ENCODE results near the gene SMARCC2.

SMARCC2 gene

DNA sequence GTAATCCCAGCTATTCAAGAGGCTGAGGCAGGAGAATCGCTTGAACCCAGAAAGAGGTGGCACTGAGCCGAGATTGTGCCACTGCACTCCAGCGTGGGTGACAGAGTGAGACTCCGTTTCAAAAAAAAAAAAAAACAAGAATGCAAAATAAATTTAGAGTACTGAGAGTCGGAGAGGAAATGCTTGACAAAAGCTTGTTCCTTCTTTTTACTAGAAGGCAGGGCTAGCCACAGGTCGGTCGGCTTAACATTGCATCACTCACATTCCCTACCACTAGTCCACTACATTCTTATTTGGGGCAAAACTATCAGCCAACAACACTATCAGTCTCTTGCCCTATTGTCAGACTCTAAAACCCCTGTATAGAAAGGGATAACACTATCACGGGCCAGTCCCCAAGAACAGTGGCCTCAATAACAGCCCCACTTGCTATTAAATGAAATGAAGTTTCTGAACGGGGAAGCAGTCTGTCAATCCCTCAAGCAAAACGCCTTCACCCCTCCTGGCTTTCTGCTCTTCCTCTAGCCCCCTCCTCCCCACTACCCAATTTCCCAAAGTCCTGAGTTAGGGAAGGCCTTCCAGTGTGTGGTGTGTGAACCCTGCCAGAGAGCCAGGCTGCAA lies 31.4 kb upstream of the SMARCC2 start:
- TF ChIP-seq EZH2phosphoT487 (IDR thresholded peaks at IDR 0.05; ENCODE audit: low read length) (no peak), EZH2 (optimal IDR thresholded peaks at IDR 0.05; ENCODE audit: low read depth, low read length) (no peak)
- TF ChIP-seq, protein P1, sequence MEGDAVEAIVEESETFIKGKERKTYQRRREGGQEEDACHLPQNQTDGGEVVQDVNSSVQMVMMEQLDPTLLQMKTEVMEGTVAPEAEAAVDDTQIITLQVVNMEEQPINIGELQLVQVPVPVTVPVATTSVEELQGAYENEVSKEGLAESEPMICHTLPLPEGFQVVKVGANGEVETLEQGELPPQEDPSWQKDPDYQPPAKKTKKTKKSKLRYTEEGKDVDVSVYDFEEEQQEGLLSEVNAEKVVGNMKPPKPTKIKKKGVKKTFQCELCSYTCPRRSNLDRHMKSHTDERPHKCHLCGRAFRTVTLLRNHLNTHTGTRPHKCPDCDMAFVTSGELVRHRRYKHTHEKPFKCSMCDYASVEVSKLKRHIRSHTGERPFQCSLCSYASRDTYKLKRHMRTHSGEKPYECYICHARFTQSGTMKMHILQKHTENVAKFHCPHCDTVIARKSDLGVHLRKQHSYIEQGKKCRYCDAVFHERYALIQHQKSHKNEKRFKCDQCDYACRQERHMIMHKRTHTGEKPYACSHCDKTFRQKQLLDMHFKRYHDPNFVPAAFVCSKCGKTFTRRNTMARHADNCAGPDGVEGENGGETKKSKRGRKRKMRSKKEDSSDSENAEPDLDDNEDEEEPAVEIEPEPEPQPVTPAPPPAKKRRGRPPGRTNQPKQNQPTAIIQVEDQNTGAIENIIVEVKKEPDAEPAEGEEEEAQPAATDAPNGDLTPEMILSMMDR (IDR thresholded peaks at IDR 0.05; ENCODE audit: low read length) = no peak

DNA sequence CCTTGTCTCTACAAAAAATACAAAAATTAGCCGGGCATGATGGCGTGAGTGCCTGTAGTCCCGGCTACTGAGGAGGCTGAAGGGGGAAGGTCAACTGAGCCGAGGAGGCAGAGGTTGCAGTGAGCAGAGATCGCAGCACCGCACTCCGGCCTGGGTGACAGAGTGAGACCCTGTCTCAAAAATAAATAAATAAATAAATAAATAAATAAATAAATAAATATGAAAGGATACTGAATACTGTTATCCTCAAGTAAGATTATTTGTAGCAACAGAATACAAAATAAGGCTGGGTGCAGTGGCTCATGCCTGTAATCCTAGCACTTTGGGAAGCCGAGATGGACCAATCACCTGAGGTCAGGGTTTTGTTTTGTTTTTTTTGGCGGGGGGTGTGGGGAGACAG lies 30.6 kb upstream of the SMARCC2 start:
- no peaks in the 10 kb centered on the region for H3K9me2 ChIP-seq (replicated peaks; ENCODE audit: insufficient read depth, low read length)
- no peaks in the 10 kb centered on the region for H3K9me3 ChIP-seq (replicated peaks; ENCODE audit: insufficient read depth, low read length)
- H3K4me3 ChIP-seq (ENCODE audit: low read length) = no peak overlapping the region
- no peak overlapping the region for H3K9ac ChIP-seq (ENCODE audit: low read length)
- no peak for DNase-seq
- no peaks in the 10 kb centered on the region for H3K27me3 ChIP-seq (replicated peaks; ENCODE audit: insufficient read depth, low read length)
- H2AFZ ChIP-seq (ENCODE audit: low read length) = no peak overlapping the region
- no peaks in the 10 kb centered on the region for H4K20me1 ChIP-seq (ENCODE audit: insufficient read depth, low read length)
- no peaks in the 10 kb centered on the region for H3K36me3 ChIP-seq (replicated peaks; ENCODE audit: insufficient read depth, low read length)
- H3K27ac ChIP-seq (ENCODE audit: low read length) = no peak overlapping the region; the same call in 1 of the 2 replicates
- peaks cover 18% of the 10 kb centered on the region for H3F3A ChIP-seq (ENCODE audit: insufficient read depth, low read length)
- TF ChIP-seq, protein P1 (IDR thresholded peaks at IDR 0.05; ENCODE audit: low read length) = no peak
- TF ChIP-seq EZH2 (optimal IDR thresholded peaks at IDR 0.05; ENCODE audit: low read depth, low read length) = no peak
- no peak for TF ChIP-seq EZH2phosphoT487 (IDR thresholded peaks at IDR 0.05; ENCODE audit: low read length)
- no peak overlapping the region; the same call in 1 of the 2 replicates for H3K4me2 ChIP-seq (ENCODE audit: low read depth, low read length)
- H3K79me2 ChIP-seq (ENCODE audit: low read length) = peaks cover 32% of the 10 kb centered on the region
- peaks cover 5% of the 10 kb centered on the region; the same call in 1 of the 2 replicates for H3K4me1 ChIP-seq (ENCODE audit: low read length)

More for the DNA sequence above, 31.4 kb upstream of the SMARCC2 start:
- Histone ChIP-seq H3K9ac (ENCODE audit: low read length) (peak overlapping the region; percentile 93), H3K9me3 (replicated peaks; ENCODE audit: insufficient read depth, low read length) (no peaks in the 10 kb centered on the region), H3K4me3 (ENCODE audit: low read length) (peak overlapping the region; percentile 94), H3K27me3 (replicated peaks; ENCODE audit: insufficient read depth, low read length) (no peaks in the 10 kb centered on the region), H3F3A (ENCODE audit: insufficient read depth, low read length) (peaks cover 18% of the 10 kb centered on the region), H3K79me2 (ENCODE audit: low read length) (peaks cover 40% of the 10 kb centered on the region), H2AFZ (ENCODE audit: low read length) (peak overlapping the region; percentile 94), H3K4me1 (ENCODE audit: low read length) (peaks cover 9% of the 10 kb centered on the region; the same call in 1 of the 2 replicates), H3K36me3 (replicated peaks; ENCODE audit: insufficient read depth, low read length) (no peaks in the 10 kb centered on the region), H3K9me2 (replicated peaks; ENCODE audit: insufficient read depth, low read length) (no peaks in the 10 kb centered on the region), H3K4me2 (ENCODE audit: low read depth, low read length) (peak overlapping the region; percentile 98), H3K27ac (ENCODE audit: low read length) (peak overlapping the region; percentile 65; the same call in 1 of the 2 replicates), H4K20me1 (ENCODE audit: insufficient read depth, low read length) (no peaks in the 10 kb centered on the region)
- peak; percentile 45 for DNase-seq

DNA sequence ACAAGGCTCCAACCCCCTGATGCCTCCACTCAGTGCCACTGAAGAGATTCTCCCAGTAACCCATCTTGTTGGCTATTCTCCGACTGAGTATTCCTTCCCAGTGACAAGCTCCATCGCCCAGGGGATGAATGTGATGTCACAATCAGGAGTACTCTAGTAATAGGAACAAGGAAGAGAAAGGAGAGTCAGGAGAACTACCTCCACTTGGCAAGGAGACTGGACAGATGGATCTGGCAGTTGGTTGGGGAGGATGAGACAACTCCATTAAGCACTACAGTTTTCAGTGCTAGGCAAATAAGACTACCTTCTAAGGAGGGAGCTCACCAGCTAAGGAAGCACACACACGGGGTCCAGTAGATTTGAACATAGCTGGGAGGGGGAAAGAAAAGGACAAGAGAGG lies 27.2 kb upstream of the SMARCC2 start:
- H2AFZ ChIP-seq (ENCODE audit: low read length) = no peak overlapping the region
- no peak overlapping the region for H3K4me3 ChIP-seq (ENCODE audit: low read length)
- no peaks in the 10 kb centered on the region for H4K20me1 ChIP-seq (ENCODE audit: insufficient read depth, low read length)
- no peak for DNase-seq
- H3K27ac ChIP-seq (ENCODE audit: low read length) = no peak overlapping the region
- no peak overlapping the region for H3K4me2 ChIP-seq (ENCODE audit: low read depth, low read length)
- H3K9ac ChIP-seq (ENCODE audit: low read length) = no peak overlapping the region
- no peaks in the 10 kb centered on the region for H3K4me1 ChIP-seq (ENCODE audit: low read length)
- H3F3A ChIP-seq (ENCODE audit: insufficient read depth, low read length) = peaks cover 9% of the 10 kb centered on the region
- H3K9me2 ChIP-seq (replicated peaks; ENCODE audit: insufficient read depth, low read length) = no peaks in the 10 kb centered on the region
- H3K36me3 ChIP-seq (replicated peaks; ENCODE audit: insufficient read depth, low read length) = peaks cover 5% of the 10 kb centered on the region; the same call in 1 of the 2 replicates
- no peaks in the 10 kb centered on the region for H3K9me3 ChIP-seq (replicated peaks; ENCODE audit: insufficient read depth, low read length)
- H3K27me3 ChIP-seq (replicated peaks; ENCODE audit: insufficient read depth, low read length) = no peaks in the 10 kb centered on the region
- peaks cover 24% of the 10 kb centered on the region for H3K79me2 ChIP-seq (ENCODE audit: low read length)
- TF ChIP-seq, protein P1 (IDR thresholded peaks at IDR 0.05; ENCODE audit: low read length) = no peak
- TF ChIP-seq EZH2phosphoT487 (IDR thresholded peaks at IDR 0.05; ENCODE audit: low read length) = no peak
- TF ChIP-seq EZH2 (optimal IDR thresholded peaks at IDR 0.05; ENCODE audit: low read depth, low read length) = no peak

Data from MM.1S (cell line).